Measurements from ENCODE around the gene CLRN2.

Gene CLRN2

DNA sequence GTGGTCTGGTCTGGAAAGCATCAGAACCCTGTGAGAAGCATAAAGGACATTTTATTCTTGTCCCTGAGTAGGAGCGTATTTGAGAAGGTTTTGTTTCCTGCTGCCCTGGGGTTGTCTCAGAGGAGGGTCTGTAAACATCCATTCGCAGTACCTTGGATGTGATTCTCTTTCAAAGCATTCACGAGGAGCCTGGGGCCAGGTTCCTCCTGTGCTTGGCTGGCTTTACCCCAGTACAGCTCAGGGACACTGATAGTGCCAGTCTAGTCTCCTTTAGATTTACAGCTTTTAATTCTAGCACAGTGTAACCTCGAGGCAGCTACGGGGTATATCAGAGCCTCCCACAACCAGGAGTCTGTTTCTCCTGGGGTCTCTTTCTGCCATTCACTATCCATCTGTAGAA is 2.7 kb downstream of the CLRN2 start:
- H3K23ac ChIP-seq (ENCODE audit: low read length) = no peak overlapping the region
- WGBS (ENCODE audit: extremely low coverage, insufficient coverage, insufficient read length) = no CpG with 5 or more reads among the region's 5 CpGs
- no peak overlapping the region for H3K4me2 ChIP-seq (ENCODE audit: low read length)
- no peak for DNase-seq
- H4K12ac ChIP-seq (ENCODE audit: low read depth, low read length) = no peak overlapping the region
- no peaks in the 10 kb centered on the region for H3K27me3 ChIP-seq (ENCODE audit: insufficient read depth, low read length)
- H3K79me2 ChIP-seq (ENCODE audit: control insufficient read depth, insufficient read depth, low read length, poor library complexity) = no peaks in the 10 kb centered on the region
- no peak overlapping the region for H2BK12ac ChIP-seq (ENCODE audit: low read length)
- H3K4ac ChIP-seq (ENCODE audit: low read depth, low read length) = no peak overlapping the region
- H3K14ac ChIP-seq (ENCODE audit: low read length) = no peak overlapping the region
- no peak overlapping the region for H2AK5ac ChIP-seq (ENCODE audit: low read length)
- H3K4me1 ChIP-seq (ENCODE audit: control insufficient read depth in 1 of 2, insufficient read depth in 2 of 2, low read length in 2 of 2) = peaks cover 0 to 4% of the 10 kb centered on the region in 2 experiments
- H3K36me3 ChIP-seq (ENCODE audit: control insufficient read depth in 1 of 2, insufficient read depth in 2 of 2, low read length in 2 of 2) = no peaks in the 10 kb centered on the region
- H3K79me1 ChIP-seq (ENCODE audit: low read length) = no peaks in the 10 kb centered on the region
- no peak overlapping the region for H3K27ac ChIP-seq (ENCODE audit: low read depth, low read length)
- H2AFZ ChIP-seq (ENCODE audit: insufficient read depth, low read length, poor library complexity) = no peak overlapping the region
- H3K9ac ChIP-seq (ENCODE audit: low read length) = no peak overlapping the region
- no peak overlapping the region for H4K91ac ChIP-seq (ENCODE audit: low read depth, low read length)
- no peak overlapping the region for H3K18ac ChIP-seq (ENCODE audit: low read length)
- H3K4me3 ChIP-seq (ENCODE audit: low read depth, low read length) = no peak overlapping the region
- no peak overlapping the region for H2BK120ac ChIP-seq (ENCODE audit: insufficient read depth, low read length, poor library complexity)
- no peak overlapping the region for H2BK5ac ChIP-seq (ENCODE audit: low read depth, low read length, poor library complexity)
- no peaks in the 10 kb centered on the region for H3K9me3 ChIP-seq (ENCODE audit: insufficient read depth, low read depth, low read length)
- no peak overlapping the region for H4K8ac ChIP-seq (ENCODE audit: low read depth, low read length)

DNA sequence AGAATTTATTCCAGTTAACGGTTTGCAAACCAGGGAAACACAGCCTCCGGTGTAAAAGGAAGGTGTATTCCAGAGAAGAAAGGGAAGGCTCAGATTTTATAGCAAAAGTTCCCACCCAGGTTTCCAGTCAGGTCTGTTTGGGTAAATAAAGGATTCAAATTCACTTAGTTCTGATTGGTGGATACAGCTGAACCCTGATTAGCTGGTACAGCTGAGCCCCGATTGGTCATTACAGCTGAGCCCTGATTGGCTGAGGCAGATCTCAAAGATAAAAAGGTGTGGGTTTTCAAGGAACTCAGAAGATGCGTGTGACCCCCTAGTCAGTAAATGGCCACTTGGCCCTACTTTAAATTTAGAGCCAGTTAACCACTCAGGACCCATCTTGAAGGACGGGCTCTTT is 6.6 kb downstream of the CLRN2 start:
- Histone ChIP-seq H3K4me3 (ENCODE audit: low read depth, low read length) (no peak overlapping the region), H2BK12ac (ENCODE audit: low read length) (no peak overlapping the region), H3K9me3 (ENCODE audit: insufficient read depth, low read depth, low read length) (no peaks in the 10 kb centered on the region), H2BK5ac (ENCODE audit: low read depth, low read length, poor library complexity) (no peak overlapping the region), H3K27me3 (ENCODE audit: insufficient read depth, low read length) (no peaks in the 10 kb centered on the region), H3K4ac (ENCODE audit: low read depth, low read length) (no peak overlapping the region), H3K79me1 (ENCODE audit: low read length) (no peaks in the 10 kb centered on the region), H3K36me3 (ENCODE audit: control insufficient read depth in 1 of 2, insufficient read depth in 2 of 2, low read length in 2 of 2) (no peaks in the 10 kb centered on the region), H3K9ac (ENCODE audit: low read length) (no peak overlapping the region), H2AFZ (ENCODE audit: insufficient read depth, low read length, poor library complexity) (no peak overlapping the region), H3K79me2 (ENCODE audit: control insufficient read depth, insufficient read depth, low read length, poor library complexity) (no peaks in the 10 kb centered on the region), H3K4me1 (ENCODE audit: control insufficient read depth in 1 of 2, insufficient read depth in 2 of 2, low read length in 2 of 2) (peaks cover 0 to 4% of the 10 kb centered on the region in 2 experiments), H4K12ac (ENCODE audit: low read depth, low read length) (no peak overlapping the region), H4K91ac (ENCODE audit: low read depth, low read length) (no peak overlapping the region), H4K8ac (ENCODE audit: low read depth, low read length) (no peak overlapping the region), H3K18ac (ENCODE audit: low read length) (no peak overlapping the region), H3K27ac (ENCODE audit: low read depth, low read length) (no peak overlapping the region), H3K4me2 (ENCODE audit: low read length) (no peak overlapping the region), H2AK5ac (ENCODE audit: low read length) (no peak overlapping the region), H3K14ac (ENCODE audit: low read length) (no peak overlapping the region), H3K23ac (ENCODE audit: low read length) (no peak overlapping the region), H2BK120ac (ENCODE audit: insufficient read depth, low read length, poor library complexity) (no peak overlapping the region)
- WGBS (ENCODE audit: extremely low coverage, insufficient coverage, insufficient read length) = no CpG with 5 or more reads among the region's 5 CpGs
- no peak for DNase-seq

DNA sequence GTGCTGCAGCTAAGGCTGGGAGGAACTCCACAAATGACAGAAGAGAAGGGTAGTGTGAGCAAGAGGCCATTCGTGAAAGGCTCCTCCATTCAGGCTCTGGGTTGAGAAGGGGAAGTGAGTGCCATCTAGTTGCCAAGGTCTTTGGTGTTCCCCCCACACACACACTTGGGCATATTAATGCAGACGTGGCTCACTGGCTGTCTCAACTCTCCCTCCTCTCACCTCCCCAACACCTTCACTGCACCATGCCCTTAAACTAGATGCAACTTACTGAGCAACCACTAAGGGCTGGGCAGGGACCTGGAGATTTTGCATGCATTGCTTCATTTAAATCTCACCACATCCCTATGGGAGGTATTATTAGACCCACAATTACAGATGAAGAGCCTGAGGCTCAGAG is 8.7 kb downstream of the CLRN2 start:
- Histone ChIP-seq H4K91ac (ENCODE audit: low read depth, low read length) (no peak overlapping the region), H3K14ac (ENCODE audit: low read length) (no peak overlapping the region), H3K9me3 (ENCODE audit: insufficient read depth, low read depth, low read length) (no peaks in the 10 kb centered on the region), H3K4ac (ENCODE audit: low read depth, low read length) (no peak overlapping the region), H3K4me2 (ENCODE audit: low read length) (no peak overlapping the region), H2AFZ (ENCODE audit: insufficient read depth, low read length, poor library complexity) (no peak overlapping the region), H3K23ac (ENCODE audit: low read length) (no peak overlapping the region), H2BK120ac (ENCODE audit: insufficient read depth, low read length, poor library complexity) (no peak overlapping the region), H3K36me3 (ENCODE audit: control insufficient read depth in 1 of 2, insufficient read depth in 2 of 2, low read length in 2 of 2) (no peaks in the 10 kb centered on the region), H3K9ac (ENCODE audit: low read length) (no peak overlapping the region), H3K79me1 (ENCODE audit: low read length) (no peaks in the 10 kb centered on the region), H3K4me3 (ENCODE audit: low read depth, low read length) (no peak overlapping the region), H4K12ac (ENCODE audit: low read depth, low read length) (no peak overlapping the region), H3K4me1 (ENCODE audit: control insufficient read depth in 1 of 2, insufficient read depth in 2 of 2, low read length in 2 of 2) (no peaks in the 10 kb centered on the region), H3K27ac (ENCODE audit: low read depth, low read length) (no peak overlapping the region), H4K8ac (ENCODE audit: low read depth, low read length) (no peak overlapping the region), H3K27me3 (ENCODE audit: insufficient read depth, low read length) (no peaks in the 10 kb centered on the region), H3K18ac (ENCODE audit: low read length) (no peak overlapping the region), H2BK12ac (ENCODE audit: low read length) (no peak overlapping the region), H2BK5ac (ENCODE audit: low read depth, low read length, poor library complexity) (no peak overlapping the region), H3K79me2 (ENCODE audit: control insufficient read depth, insufficient read depth, low read length, poor library complexity) (no peaks in the 10 kb centered on the region), H2AK5ac (ENCODE audit: low read length) (no peak overlapping the region)
- no peak for DNase-seq
- no CpG with 5 or more reads among the region's 2 CpGs for WGBS (ENCODE audit: extremely low coverage, insufficient coverage, insufficient read length)

GRCh38 chr4:17526695-17527477 is 11.9 kb downstream of the CLRN2 start:
- H4K91ac ChIP-seq (ENCODE audit: low read depth, low read length) = no peak overlapping the region
- no peak overlapping the region for H3K23ac ChIP-seq (ENCODE audit: low read length)
- H3K9me3 ChIP-seq (ENCODE audit: insufficient read depth, low read depth, low read length) = no peaks in the 10 kb centered on the region
- H4K12ac ChIP-seq (ENCODE audit: low read depth, low read length) = no peak overlapping the region
- no peaks in the 10 kb centered on the region for H3K4me1 ChIP-seq (ENCODE audit: control insufficient read depth in 1 of 2, insufficient read depth in 2 of 2, low read length in 2 of 2)
- no peak overlapping the region for H2BK12ac ChIP-seq (ENCODE audit: low read length)
- H3K27me3 ChIP-seq (ENCODE audit: insufficient read depth, low read length) = no peaks in the 10 kb centered on the region
- no peak overlapping the region for H4K8ac ChIP-seq (ENCODE audit: low read depth, low read length)
- H3K14ac ChIP-seq (ENCODE audit: low read length) = no peak overlapping the region
- H3K4me3 ChIP-seq (ENCODE audit: low read depth, low read length) = no peak overlapping the region
- no peak for DNase-seq
- H2BK5ac ChIP-seq (ENCODE audit: low read depth, low read length, poor library complexity) = no peak overlapping the region
- H3K9ac ChIP-seq (ENCODE audit: low read length) = no peak overlapping the region
- H3K79me2 ChIP-seq (ENCODE audit: control insufficient read depth, insufficient read depth, low read length, poor library complexity) = no peaks in the 10 kb centered on the region
- no peak overlapping the region for H3K4ac ChIP-seq (ENCODE audit: low read depth, low read length)
- no peak overlapping the region for H2AFZ ChIP-seq (ENCODE audit: insufficient read depth, low read length, poor library complexity)
- H3K4me2 ChIP-seq (ENCODE audit: low read length) = no peak overlapping the region
- no peaks in the 10 kb centered on the region for H3K79me1 ChIP-seq (ENCODE audit: low read length)
- no peaks in the 10 kb centered on the region for H3K36me3 ChIP-seq (ENCODE audit: control insufficient read depth in 1 of 2, insufficient read depth in 2 of 2, low read length in 2 of 2)
- no peak overlapping the region for H2BK120ac ChIP-seq (ENCODE audit: insufficient read depth, low read length, poor library complexity)
- H2AK5ac ChIP-seq (ENCODE audit: low read length) = no peak overlapping the region
- WGBS (ENCODE audit: extremely low coverage, insufficient coverage, insufficient read length) = no CpG with 5 or more reads among the region's 27 CpGs
- H3K27ac ChIP-seq (ENCODE audit: low read depth, low read length) = no peak overlapping the region
- H3K18ac ChIP-seq (ENCODE audit: low read length) = no peak overlapping the region
